Ectodermal cell (in vitro differentiated cells): ENCODE results near the gene MAP3K6.

Experiments used
- H3K27ac ChIP-seq: 2 replicates; pipeline ENCODE4 v1.7.0; 2013; ENCODE audit warnings: mild to moderate bottlenecking, low read depth, low read length; ENCODE audit not compliant: insufficient read depth, poor library complexity, severe bottlenecking
- H3K27me3 ChIP-seq: 2 replicates; pipeline ENCODE4 v1.7.0; 2013; ENCODE audit warnings: mild to moderate bottlenecking, low read length; ENCODE audit not compliant: insufficient read depth, control insufficient read depth, poor library complexity, severe bottlenecking
- H3K36me3 ChIP-seq: one replicate; pipeline ENCODE4 v1.7.0; 2013; ENCODE audit warnings: low read length; ENCODE audit not compliant: control insufficient read depth, insufficient read depth
- H3K4me1 ChIP-seq: one replicate; pipeline ENCODE4 v1.7.0; 2013; ENCODE audit warnings: low read length; ENCODE audit not compliant: control insufficient read depth, insufficient read depth
- H3K4me3 ChIP-seq: 2 replicates; pipeline ENCODE4 v1.7.0; 2013; ENCODE audit warnings: low read depth, low read length, control low read depth; ENCODE audit not compliant: insufficient read depth
- H3K9me3 ChIP-seq: 2 replicates; pipeline ENCODE4 v1.7.0; 2013; ENCODE audit warnings: mild to moderate bottlenecking, low read length, moderate library complexity; ENCODE audit not compliant: control insufficient read depth
- WGBS, 2 experiments: methylation state at CpG; one replicate each; pipeline ENCODE4 v1.1.7; 2013; ENCODE audit warnings: missing lambda C conversion rate in 2 of 2; 5-methylcytosine and 5-hydroxymethylcytosine counted together

MAP3K6 gene

DNA sequence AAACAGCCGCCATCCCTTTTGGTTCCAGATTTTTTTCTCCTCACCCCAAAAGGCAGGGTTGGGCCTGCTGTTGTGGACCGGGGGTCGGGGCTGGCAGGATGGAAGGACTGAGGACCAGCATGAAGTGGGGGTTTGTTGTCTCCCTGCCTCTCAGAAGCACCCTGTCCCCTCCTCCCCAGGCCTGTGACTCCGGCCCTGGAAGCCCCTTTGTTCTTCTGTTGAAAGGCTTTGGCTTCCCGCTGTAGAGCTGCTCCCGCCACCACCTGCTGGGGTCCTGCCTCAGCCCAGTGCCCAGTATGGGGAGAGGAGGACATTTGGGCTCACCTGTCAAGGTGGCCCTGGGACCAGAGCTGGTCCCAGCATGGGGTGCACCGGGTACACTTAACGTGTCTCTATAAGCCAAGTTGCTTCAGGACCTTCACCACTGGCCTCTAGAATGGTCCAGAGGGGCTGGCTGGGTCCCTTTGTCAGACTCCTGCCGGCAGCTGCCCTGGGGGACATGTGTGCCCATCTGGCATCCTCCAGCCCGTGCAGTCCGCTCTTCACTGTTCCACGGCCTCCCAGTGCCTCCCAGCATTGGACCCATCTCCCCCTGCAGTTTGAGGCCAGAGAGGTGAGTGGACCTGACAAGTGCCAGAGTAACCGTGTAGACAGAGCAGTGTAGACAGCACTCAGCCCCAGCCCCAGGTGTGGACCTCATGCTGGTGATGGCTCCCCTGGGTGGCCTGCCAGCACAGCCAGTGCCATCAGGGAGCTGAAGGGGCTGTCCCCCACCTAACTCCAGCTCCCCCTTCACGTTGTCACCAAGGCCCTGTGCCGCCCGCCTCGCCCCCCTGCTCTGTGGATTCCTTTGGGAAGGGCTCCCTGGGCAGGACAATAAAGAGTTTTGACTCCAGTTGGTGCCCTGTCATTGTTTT lies 31.0 kb downstream of the MAP3K6 start:
- Histone ChIP-seq H3K4me1 (peaks cover 15% of the 10 kb centered on the region), H3K36me3 (peaks cover 15% of the 10 kb centered on the region), H3K27ac (no peak overlapping the region), H3K27me3 (no peaks in the 10 kb centered on the region), H3K9me3 (no peaks in the 10 kb centered on the region), H3K4me3 (no peak overlapping the region)
- 89 to 90% methylated on average over 17 of the region's 17 CpGs for WGBS, 2 experiments

DNA sequence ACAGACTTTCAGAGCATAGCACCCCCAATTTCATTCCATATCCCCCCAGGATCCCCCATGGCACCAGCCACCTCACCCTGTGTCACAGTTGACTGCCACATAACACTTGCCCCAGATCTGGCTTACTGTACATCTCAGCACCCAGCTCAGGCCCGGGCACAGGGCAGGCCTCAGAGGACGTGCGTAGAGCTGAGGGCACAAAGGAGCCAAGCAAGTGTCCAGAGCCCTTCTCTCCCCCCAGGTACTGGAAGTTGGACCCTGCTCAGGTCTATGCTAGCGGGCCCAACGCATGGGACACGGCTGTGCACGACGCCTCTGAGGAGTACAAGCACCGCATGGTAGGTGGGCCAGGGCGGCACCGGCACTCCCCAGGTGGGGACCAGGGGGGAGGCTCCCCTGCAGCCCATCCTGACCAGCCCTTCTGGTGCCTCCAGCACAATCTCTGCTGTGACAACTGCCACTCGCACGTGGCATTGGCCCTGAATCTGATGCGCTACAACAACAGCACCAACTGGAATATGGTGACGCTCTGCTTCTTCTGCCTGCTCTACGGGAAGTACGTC lies 33.0 kb downstream of the MAP3K6 start:
- peaks cover 3% of the 10 kb centered on the region for H3K4me1 ChIP-seq
- no peak overlapping the region for H3K27ac ChIP-seq
- peaks cover 15% of the 10 kb centered on the region for H3K36me3 ChIP-seq
- WGBS, 2 experiments: 95 to 96% methylated on average over 17 of the region's 17 CpGs
- H3K27me3 ChIP-seq: no peaks in the 10 kb centered on the region
- H3K4me3 ChIP-seq: no peak overlapping the region
- H3K9me3 ChIP-seq: no peaks in the 10 kb centered on the region

DNA sequence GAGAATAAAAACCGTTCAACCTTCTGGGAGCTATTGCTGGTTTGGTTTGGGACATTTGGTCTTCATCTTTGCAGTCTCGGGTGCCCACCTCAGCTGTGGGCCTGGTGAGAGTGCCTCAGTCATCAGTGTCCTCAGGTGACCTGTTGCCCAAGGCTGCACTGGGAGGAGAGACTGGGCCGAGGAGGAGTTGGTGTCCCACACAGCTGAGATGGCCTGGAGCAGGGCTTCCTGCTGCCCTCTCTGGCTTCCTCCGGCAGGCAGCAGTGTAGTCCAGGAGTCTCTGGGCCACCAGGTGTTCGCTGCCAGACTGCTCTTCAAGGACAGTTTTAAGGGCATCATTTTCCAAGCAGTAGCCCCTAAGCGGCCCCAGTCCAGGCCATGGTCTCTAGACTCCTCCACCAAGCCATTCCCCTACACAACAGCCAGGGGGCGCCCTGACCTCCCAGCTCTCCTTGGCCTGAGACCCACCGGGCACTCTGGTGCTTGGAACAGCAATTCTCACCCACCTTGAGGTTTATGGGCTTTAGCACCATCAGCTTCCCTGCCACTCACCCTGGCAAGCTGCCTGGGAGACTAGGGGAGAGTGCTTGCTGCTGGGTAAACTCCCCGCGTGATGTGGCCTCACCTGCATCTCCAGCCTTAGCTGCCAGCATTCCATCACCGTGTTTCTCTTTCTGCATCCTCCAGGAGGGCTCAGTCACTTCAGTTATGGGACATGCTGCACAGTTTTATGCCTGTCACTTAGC lies 34.1 kb downstream of the MAP3K6 start:
- H3K27me3 ChIP-seq: no peaks in the 10 kb centered on the region
- H3K27ac ChIP-seq: no peak overlapping the region
- H3K4me3 ChIP-seq: no peak overlapping the region
- H3K4me1 ChIP-seq: no peaks in the 10 kb centered on the region
- H3K9me3 ChIP-seq: no peaks in the 10 kb centered on the region
- WGBS, 2 experiments: 77 to 79% methylated on average over 11 of the region's 11 CpGs
- H3K36me3 ChIP-seq: peaks cover 15% of the 10 kb centered on the region

DNA sequence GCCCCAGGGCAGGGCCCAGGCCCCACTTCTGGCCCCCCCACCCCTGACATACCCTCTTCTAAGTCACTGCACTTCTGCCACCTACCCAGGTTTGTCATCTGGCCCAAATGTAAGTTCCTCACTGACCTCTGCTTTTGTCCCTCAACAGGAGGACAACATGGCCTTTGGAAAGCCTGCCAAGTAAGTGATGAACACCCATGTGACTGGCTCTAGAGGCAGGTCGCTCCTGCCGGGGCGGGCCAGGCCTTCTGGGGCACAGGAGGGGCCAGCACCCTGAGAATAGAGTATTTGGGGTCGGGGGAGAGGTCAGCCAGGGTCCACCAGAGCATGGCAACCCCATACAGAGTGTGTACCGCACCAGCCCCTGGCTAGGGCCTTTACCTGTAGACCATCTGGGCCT lies 34.8 kb downstream of the MAP3K6 start:
- H3K4me3 ChIP-seq: no peak overlapping the region
- no peak overlapping the region for H3K27ac ChIP-seq
- no peaks in the 10 kb centered on the region for H3K9me3 ChIP-seq
- WGBS, 2 experiments: 96 to 97% methylated on average over 5 of the region's 5 CpGs
- H3K36me3 ChIP-seq: peaks cover 15% of the 10 kb centered on the region
- no peaks in the 10 kb centered on the region for H3K27me3 ChIP-seq
- no peaks in the 10 kb centered on the region for H3K4me1 ChIP-seq

DNA sequence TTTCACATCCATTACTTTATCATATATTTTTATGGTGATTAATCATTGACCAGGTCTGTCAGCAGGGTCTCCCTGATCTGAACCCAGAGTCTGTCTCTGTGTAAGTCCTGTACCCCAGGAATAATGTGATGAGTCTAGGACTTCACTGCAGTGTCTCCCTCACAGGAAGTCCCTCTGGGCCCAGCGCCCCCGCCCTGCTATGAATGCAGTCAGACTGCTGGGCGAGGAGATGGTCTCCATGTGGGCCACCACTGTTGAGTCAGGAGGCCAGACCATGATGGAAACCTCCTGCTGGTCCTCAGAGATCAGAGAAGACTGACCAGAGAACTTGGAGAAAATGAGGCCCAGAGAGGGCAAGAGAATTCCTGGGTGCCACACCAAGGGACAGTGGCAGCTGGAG lies 35.3 kb downstream of the MAP3K6 start:
- H3K27me3 ChIP-seq: no peaks in the 10 kb centered on the region
- no peak overlapping the region for H3K4me3 ChIP-seq
- no peaks in the 10 kb centered on the region for H3K9me3 ChIP-seq
- no peaks in the 10 kb centered on the region for H3K4me1 ChIP-seq
- 93 to 96% methylated on average over 3 of the region's 3 CpGs for WGBS, 2 experiments
- no peak overlapping the region for H3K27ac ChIP-seq
- peaks cover 15% of the 10 kb centered on the region for H3K36me3 ChIP-seq

DNA sequence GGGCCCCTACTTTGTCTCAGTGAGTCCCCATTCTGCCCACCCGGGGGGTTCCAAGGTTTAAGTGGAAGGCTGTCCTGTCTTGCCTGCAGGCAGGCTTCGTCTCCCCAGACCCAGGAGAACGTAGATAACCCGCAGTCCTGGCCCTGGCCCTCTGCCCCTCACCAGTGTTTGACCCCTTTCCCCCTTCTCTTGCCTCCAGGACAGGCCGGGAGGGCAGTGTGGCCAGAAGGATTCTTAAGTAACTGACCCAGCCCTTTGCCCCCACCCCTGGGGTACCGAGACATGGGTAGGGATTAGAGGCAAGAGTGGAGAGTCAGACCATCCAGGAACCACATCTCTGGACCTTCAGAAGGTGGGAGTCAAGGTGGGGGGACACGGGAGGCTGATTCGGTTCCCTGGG lies 36.0 kb downstream of the MAP3K6 start:
- Histone ChIP-seq H3K27me3 (no peaks in the 10 kb centered on the region), H3K4me1 (no peaks in the 10 kb centered on the region), H3K27ac (no peak overlapping the region), H3K9me3 (no peaks in the 10 kb centered on the region), H3K36me3 (peaks cover 15% of the 10 kb centered on the region), H3K4me3 (no peak overlapping the region)
- 92 to 96% methylated on average over 8 of the region's 8 CpGs for WGBS, 2 experiments

DNA sequence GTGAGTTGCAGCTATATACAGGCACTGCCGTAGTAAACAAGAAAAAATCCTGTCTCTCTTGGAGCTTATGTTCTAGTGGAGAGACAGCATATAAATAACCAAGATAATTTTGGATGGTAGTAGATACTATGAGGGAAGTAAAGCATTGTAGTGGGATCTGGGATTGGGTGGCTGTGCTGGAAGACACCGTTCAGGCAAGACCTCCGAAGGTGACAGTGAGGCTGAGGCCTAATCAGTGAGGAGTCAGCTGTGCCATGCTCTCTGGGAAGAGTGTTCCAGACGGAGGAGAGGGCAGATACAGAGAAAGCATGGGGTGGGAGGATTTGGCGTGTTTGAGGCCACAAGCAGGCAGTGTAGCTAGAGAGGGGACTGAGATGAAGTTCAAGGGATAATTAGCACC lies 38.8 kb downstream of the MAP3K6 start:
- Histone ChIP-seq H3K36me3 (peaks cover 10% of the 10 kb centered on the region), H3K4me3 (no peak overlapping the region), H3K27ac (no peak overlapping the region), H3K27me3 (no peaks in the 10 kb centered on the region), H3K9me3 (no peaks in the 10 kb centered on the region), H3K4me1 (peaks cover 3% of the 10 kb centered on the region)
- WGBS, 2 experiments: 94 to 95% methylated on average over 5 of the region's 5 CpGs

DNA sequence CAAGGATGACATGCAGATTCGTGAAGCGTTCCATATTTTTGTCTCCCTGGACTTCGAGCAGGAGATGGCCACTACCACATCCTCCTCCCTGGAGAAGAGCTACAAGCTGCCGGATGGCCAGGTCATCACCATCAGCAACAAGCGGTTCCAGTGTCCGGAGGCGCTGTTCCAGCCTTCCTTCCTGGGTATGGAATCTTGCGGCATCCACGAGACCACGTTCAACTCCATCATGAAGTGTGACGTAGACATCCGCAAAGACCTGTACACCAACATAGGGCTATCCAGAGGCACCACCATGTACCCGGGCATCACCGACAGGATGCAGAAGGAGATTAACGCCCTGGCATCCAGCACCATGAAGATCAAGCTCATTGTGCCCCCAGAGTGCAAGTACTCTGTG lies 41.5 kb downstream of the MAP3K6 start:
- Histone ChIP-seq H3K9me3 (no peaks in the 10 kb centered on the region), H3K27ac (no peak overlapping the region), H3K4me3 (no peak overlapping the region), H3K4me1 (peaks cover 3% of the 10 kb centered on the region), H3K36me3 (peaks cover 10% of the 10 kb centered on the region), H3K27me3 (no peaks in the 10 kb centered on the region)
- 96 to 97% methylated on average over 15 of the region's 15 CpGs for WGBS, 2 experiments

DNA sequence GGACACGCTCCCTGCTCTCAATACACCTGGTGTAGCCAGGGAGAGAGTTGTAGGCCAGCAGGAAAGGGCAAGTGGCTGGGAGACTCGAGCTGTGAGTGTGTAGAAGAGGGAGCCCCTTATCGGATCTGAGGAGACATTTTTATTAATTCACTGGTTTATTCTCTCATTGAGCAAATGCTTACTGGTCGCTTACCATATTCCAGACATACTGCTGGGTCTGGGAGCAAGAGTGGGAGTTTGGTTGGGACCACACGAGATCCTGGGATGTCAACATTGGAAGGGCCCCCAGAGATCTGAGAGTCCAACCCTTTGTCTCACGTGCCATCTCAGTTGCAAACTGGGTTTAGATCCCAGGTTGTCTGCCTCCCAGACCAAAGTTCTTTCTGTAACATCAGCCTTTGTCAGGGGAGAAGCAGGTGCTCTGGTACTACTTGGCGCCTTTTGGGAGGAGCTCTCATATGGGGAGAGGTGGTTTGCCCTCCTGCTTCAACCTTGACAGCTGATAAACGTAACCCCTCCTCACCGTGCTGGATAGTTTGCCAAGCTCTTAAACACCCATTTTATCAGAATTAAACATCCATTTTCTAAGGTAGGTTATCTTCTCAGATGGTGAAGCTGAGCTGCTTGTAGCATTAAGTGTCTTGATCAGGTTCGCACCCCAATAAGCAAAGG lies 44.1 kb downstream of the MAP3K6 start:
- Histone ChIP-seq H3K4me1 (peaks cover 3% of the 10 kb centered on the region), H3K9me3 (no peaks in the 10 kb centered on the region), H3K36me3 (peaks cover 10% of the 10 kb centered on the region), H3K4me3 (peak overlapping the region; percentile 66), H3K27me3 (no peaks in the 10 kb centered on the region), H3K27ac (peak overlapping the region; percentile 62)
- WGBS, 2 experiments: 17 to 19% methylated on average over 9 to 10 of the region's 10 CpGs
